Esophagus squamous epithelium (tissue), 4 donors: Measurements from ENCODE around the gene GRK4.

Source experiments
- POLR2A ChIP-seq, 4 donors: fragments of 450-650 bp; IDR thresholded peaks; one replicate each; pipeline ENCODE4 v1.6.1; 2017; ENCODE audit warnings: antibody characterized with exemption in 4 of 4, mild to moderate bottlenecking in 4 of 4, moderate library complexity in 3 of 4
- TF ChIP-seq, protein P1 (sequence below), 6 experiments: fragments of 450-650 bp in 4 of 6; fragments of 200-600 bp in 2 of 6; sonication (generic) in 2 of 6; IDR thresholded peaks; one replicate each; pipeline ENCODE4 v1.5.1; 2016 to 2019; ENCODE audit warnings: antibody characterized with exemption in 6 of 6, mild to moderate bottlenecking in 4 of 6, moderate library complexity in 4 of 6

DNA sequence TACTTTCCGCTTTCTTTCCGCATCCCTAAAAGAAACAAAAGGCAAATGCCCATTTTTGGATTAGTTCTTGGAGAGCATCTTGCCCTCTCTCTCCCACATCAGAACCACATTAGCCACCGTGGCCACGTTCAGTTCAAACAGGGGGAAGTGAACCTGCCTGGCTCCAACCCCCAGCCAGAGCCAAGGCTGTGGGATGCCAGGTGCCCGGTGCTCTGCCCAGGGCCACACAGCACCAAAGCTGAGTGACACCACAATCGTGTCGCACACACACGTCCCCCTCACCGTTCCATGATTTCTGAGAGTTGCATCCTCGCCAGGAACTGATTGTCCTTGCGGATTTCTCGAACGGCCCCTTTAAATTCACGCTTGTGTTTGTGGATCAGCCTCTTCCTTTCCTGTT is 24.5 kb upstream of the GRK4 start:
- TF ChIP-seq, protein P1, sequence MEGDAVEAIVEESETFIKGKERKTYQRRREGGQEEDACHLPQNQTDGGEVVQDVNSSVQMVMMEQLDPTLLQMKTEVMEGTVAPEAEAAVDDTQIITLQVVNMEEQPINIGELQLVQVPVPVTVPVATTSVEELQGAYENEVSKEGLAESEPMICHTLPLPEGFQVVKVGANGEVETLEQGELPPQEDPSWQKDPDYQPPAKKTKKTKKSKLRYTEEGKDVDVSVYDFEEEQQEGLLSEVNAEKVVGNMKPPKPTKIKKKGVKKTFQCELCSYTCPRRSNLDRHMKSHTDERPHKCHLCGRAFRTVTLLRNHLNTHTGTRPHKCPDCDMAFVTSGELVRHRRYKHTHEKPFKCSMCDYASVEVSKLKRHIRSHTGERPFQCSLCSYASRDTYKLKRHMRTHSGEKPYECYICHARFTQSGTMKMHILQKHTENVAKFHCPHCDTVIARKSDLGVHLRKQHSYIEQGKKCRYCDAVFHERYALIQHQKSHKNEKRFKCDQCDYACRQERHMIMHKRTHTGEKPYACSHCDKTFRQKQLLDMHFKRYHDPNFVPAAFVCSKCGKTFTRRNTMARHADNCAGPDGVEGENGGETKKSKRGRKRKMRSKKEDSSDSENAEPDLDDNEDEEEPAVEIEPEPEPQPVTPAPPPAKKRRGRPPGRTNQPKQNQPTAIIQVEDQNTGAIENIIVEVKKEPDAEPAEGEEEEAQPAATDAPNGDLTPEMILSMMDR (IDR thresholded peaks at IDR 0.05) = no peak
- TF ChIP-seq POLR2A (IDR thresholded peaks at IDR 0.05) = no peak
